ENCODE measurements around the gene EPB41L2.

The EPB41L2 gene

DNA sequence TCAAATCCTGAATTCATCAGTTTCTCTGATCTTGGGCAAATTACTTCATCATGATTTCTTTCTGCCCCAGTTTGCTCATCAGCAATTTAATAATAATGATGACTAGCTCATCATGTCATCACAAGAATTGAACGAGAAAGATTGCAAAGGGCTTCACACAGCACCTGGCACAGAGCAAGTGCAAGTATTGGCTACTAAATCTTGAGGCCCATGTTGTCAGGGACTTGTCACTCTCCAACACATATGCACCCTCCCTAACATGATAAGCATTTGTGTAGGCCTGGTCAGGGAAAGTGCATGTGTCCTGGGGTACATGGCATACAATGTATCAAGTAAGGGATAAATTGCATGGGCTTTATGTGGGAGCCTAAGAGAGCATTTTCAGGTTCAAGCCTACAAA lies 229.5 kb downstream of the EPB41L2 start:
- TF ChIP-seq CTCF (conservative IDR thresholded peaks at IDR 0.05; ENCODE audit: control insufficient read depth, insufficient read depth, low read depth, low read length): no peak
- no peak for DNase-seq (ENCODE audit: low read depth)
- no peak overlapping the region for H3K4me3 ChIP-seq (ENCODE audit: control insufficient read depth, low read depth, low read length)

- no peak for TF ChIP-seq CTCF (conservative IDR thresholded peaks at IDR 0.05; ENCODE audit: control insufficient read depth, insufficient read depth, low read depth, low read length)
- H3K4me3 ChIP-seq (ENCODE audit: control insufficient read depth, low read depth, low read length): no peak overlapping the region
- DNase-seq (ENCODE audit: low read depth): no peak
These were observed 231.4 kb downstream of the EPB41L2 start for GRCh38 chr6:130831607-130832006.

- no peak overlapping the region for H3K4me3 ChIP-seq (ENCODE audit: control insufficient read depth, low read depth, low read length)
- TF ChIP-seq CTCF (conservative IDR thresholded peaks at IDR 0.05; ENCODE audit: control insufficient read depth, insufficient read depth, low read depth, low read length): no peak
- DNase-seq (ENCODE audit: low read depth): no peak
These were observed 233.6 kb downstream of the EPB41L2 start for GRCh38 chr6:130829333-130829910.

- no peak within 1 kb of the TSS for H3K4me3 ChIP-seq (ENCODE audit: control insufficient read depth, low read depth, low read length)
- no peak for TF ChIP-seq CTCF (conservative IDR thresholded peaks at IDR 0.05; ENCODE audit: control insufficient read depth, insufficient read depth, low read depth, low read length)
- DNase-seq (ENCODE audit: low read depth): no peak
These were observed 235.5 kb downstream of the EPB41L2 start, which contains the start of gene SMLR1 for GRCh38 chr6:130827247-130828149. Gene SMLR1 (plus strand): TSS chr6:130827406. CDS start chr6:130827414, 8 bp downstream.

DNA sequence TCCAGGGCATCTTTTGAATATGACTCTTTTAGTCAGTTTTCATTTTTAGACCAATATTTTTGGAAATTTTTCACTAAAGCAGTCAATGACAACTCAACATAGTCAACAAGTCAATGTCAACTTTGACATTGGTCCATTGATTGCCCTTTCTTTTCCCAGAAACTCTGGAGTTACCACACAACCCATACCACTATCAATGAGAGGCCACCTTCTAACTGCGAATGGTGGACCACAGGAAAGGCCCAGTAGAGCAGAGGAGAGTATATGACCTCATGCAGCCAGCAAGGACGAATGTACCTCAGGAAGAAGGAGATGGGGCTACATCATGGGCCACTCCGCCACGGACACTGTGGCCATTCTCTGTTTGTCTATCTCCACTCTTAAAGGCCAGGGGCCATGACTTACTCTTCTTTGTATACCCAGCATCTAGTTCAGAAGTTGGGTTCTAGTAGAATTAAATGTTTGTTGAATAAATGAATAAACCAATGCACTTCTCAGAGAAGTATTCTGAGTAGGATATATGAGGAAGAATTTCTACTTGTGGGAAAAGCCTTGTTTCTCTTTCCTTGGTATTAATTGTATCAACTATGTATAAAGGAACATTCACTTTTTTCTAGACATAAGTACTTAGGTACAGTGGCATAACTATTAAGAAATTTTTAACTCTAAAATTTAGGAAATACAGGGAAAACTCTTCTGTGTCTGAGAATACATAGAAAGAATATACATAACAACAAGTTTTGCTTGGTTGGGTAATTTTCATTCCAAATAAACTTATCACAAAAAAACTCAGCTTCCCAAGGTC lies 236.4 kb downstream of the EPB41L2 start:
- no peak overlapping the region for H3K4me3 ChIP-seq (ENCODE audit: control insufficient read depth, low read depth, low read length)
- DNase-seq (ENCODE audit: low read depth): no peak
- no peak for TF ChIP-seq CTCF (conservative IDR thresholded peaks at IDR 0.05; ENCODE audit: control insufficient read depth, insufficient read depth, low read depth, low read length)

DNA sequence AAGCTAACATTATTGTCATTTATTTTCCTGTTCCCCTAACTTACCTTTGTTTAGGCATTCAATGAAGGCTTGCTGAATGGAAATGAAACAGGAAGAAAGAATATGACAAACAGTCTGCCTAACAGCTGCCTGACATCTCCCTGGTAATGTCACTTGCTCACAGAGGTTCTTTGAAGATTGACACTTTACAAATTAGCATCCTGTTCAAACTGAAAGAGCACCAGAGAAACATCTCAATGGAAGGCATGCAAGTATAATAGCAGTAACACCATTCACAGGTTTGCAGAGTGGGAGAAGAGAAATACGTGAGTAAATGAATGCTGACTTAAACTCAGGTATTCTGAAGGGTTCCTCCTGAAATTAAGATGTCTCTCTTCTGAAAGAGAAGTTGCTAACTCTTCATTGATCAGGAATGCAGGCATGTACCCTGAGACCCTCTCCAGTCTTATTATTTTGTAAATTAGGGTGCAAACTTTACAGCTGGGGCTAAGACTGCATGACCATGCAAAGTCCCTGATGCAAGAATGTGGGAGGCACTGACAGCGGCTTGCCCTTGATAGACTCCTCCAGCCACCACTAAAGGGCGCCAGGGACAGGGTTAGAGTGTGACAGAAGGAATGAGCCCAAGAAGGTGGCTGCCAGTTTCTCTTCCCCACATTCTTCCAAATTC lies 237.1 kb downstream of the EPB41L2 start:
- H3K4me3 ChIP-seq (ENCODE audit: control insufficient read depth, low read depth, low read length): no peak overlapping the region
- no peak for TF ChIP-seq CTCF (conservative IDR thresholded peaks at IDR 0.05; ENCODE audit: control insufficient read depth, insufficient read depth, low read depth, low read length)
- no peak for DNase-seq (ENCODE audit: low read depth)

All from fibroblast of mammary gland (primary cell).